ENCODE data around the gene FAM117B.

GRCh38 chr2:202660796-202661195 is 26.0 kb downstream of the FAM117B start:
- TF ChIP-seq, protein P1, sequence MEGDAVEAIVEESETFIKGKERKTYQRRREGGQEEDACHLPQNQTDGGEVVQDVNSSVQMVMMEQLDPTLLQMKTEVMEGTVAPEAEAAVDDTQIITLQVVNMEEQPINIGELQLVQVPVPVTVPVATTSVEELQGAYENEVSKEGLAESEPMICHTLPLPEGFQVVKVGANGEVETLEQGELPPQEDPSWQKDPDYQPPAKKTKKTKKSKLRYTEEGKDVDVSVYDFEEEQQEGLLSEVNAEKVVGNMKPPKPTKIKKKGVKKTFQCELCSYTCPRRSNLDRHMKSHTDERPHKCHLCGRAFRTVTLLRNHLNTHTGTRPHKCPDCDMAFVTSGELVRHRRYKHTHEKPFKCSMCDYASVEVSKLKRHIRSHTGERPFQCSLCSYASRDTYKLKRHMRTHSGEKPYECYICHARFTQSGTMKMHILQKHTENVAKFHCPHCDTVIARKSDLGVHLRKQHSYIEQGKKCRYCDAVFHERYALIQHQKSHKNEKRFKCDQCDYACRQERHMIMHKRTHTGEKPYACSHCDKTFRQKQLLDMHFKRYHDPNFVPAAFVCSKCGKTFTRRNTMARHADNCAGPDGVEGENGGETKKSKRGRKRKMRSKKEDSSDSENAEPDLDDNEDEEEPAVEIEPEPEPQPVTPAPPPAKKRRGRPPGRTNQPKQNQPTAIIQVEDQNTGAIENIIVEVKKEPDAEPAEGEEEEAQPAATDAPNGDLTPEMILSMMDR (IDR thresholded peaks at IDR 0.05): no peak
- no peak for TF ChIP-seq POLR2A (IDR thresholded peaks at IDR 0.05)

Measured in tibial nerve (tissue), 3 donors.